GM12891 (cell line): ENCODE measurements around the gene ELMO1.

Experiments used
- DNase-seq: peaks from one replicate; pipeline ENCODE4 v3.0.0; 2011; ENCODE audit warnings: low spot score; ENCODE audit not compliant: insufficient read length
- FAIRE-seq: peaks from 2 replicates; lab custom pipeline; 2011; peaks lifted over from hg19 to GRCh38; lab: Jason Lieb, UNC
- PAX5 ChIP-seq: IDR thresholded peaks from 2 replicates; pipeline ENCODE4 v1.6.1; 2011; ENCODE audit warnings: low read length, moderate library complexity, mild to moderate bottlenecking; ENCODE audit not compliant: insufficient read depth, severe bottlenecking
- POLR2A ChIP-seq: IDR thresholded peaks from 2 replicates; pipeline ENCODE4 v1.6.1; 2011; ENCODE audit warnings: low read depth, low read length, control low read depth
- POLR2AphosphoS5 ChIP-seq: IDR thresholded peaks from 2 replicates; pipeline ENCODE4 v1.6.1; 2011; ENCODE audit warnings: low read depth, low read length, control low read depth
- POU2F2 ChIP-seq: IDR thresholded peaks from 2 replicates; pipeline ENCODE4 v1.6.1; 2011; ENCODE audit warnings: low read depth, mild to moderate bottlenecking, control low read depth, low read length, moderate library complexity
- SPI1 ChIP-seq: IDR thresholded peaks from 2 replicates; pipeline ENCODE4 v1.6.1; 2011; ENCODE audit warnings: low read depth, low read length, control low read depth
- TAF1 ChIP-seq: IDR thresholded peaks from 2 replicates; pipeline ENCODE4 v1.6.1; 2011; ENCODE audit warnings: low read depth, low read length, control low read depth

The ELMO1 gene

GRCh38 chr7:37229381-37229780 lies 219.3 kb downstream of the ELMO1 start:
- no peak for FAIRE-seq
- no peak for TF ChIP-seq TAF1
- TF ChIP-seq PAX5 = no peak
- no peak for TF ChIP-seq POU2F2
- no peak for TF ChIP-seq POLR2AphosphoS5
- no peak for TF ChIP-seq SPI1
- TF ChIP-seq POLR2A = no peak
- no peak for DNase-seq

- TF ChIP-seq TAF1 (no peak), POU2F2 (no peak), PAX5 (no peak), POLR2A (no peak), SPI1 (no peak), POLR2AphosphoS5 (no peak)
- no peak for FAIRE-seq
- DNase-seq = no peak
Observed at GRCh38 chr7:37225285-37225969, 223.2 kb downstream of the ELMO1 start.

- no peak for DNase-seq
- TF ChIP-seq POU2F2 = no peak
- no peak for TF ChIP-seq PAX5
- no peak for FAIRE-seq
Observed at GRCh38 chr7:37224746-37225145, 223.9 kb downstream of the ELMO1 start.

- FAIRE-seq (no peak), DNase-seq (no peak)
- TF ChIP-seq POU2F2 = no peak
- TF ChIP-seq POLR2AphosphoS5 = no peak
Observed at GRCh38 chr7:37220664-37221063, 228.0 kb downstream of the ELMO1 start.

- FAIRE-seq (no peak), DNase-seq (no peak)
- TF ChIP-seq PAX5 = no peak
- no peak for TF ChIP-seq SPI1
- TF ChIP-seq POLR2A = no peak
- no peak for TF ChIP-seq POLR2AphosphoS5
- no peak for TF ChIP-seq TAF1
- no peak for TF ChIP-seq POU2F2
Observed at GRCh38 chr7:37218956-37219355, 229.7 kb downstream of the ELMO1 start.

GRCh38 chr7:37216923-37217322 lies 231.7 kb downstream of the ELMO1 start:
- no peak for TF ChIP-seq PAX5
- DNase-seq = no peak
- no peak for FAIRE-seq

GRCh38 chr7:37216156-37216852 lies 232.4 kb downstream of the ELMO1 start:
- DNase-seq (no peak), FAIRE-seq (no peak)
- no peak for TF ChIP-seq SPI1
- no peak for TF ChIP-seq PAX5
- no peak for TF ChIP-seq POU2F2
- no peak for TF ChIP-seq POLR2AphosphoS5
- no peak for TF ChIP-seq POLR2A
- no peak for TF ChIP-seq TAF1

GRCh38 chr7:37215290-37215923 lies 233.3 kb downstream of the ELMO1 start:
- no peak for FAIRE-seq
- TF ChIP-seq POLR2AphosphoS5 (no peak), POLR2A (no peak), POU2F2 (no peak), TAF1 (no peak), PAX5 (no peak), SPI1 (no peak)
- no peak for DNase-seq

- DNase-seq (no peak), FAIRE-seq (no peak)
- TF ChIP-seq TAF1 (no peak), PAX5 (no peak), POU2F2 (no peak), SPI1 (no peak)
Observed at GRCh38 chr7:37212556-37212955, 236.1 kb downstream of the ELMO1 start.

- FAIRE-seq (no peak), DNase-seq (no peak)
- TF ChIP-seq POLR2AphosphoS5 (no peak), TAF1 (no peak), PAX5 (no peak), SPI1 (peak; percentile 82), POU2F2 (no peak)
Observed at GRCh38 chr7:37212051-37212450, 236.6 kb downstream of the ELMO1 start.
